ENCODE measurements around the gene TOX2. TPM values are rescaled to one million over a fixed set of nuclear protein-coding genes. Genes with fewer than 3 reads are reported as not detected.
A peak's percentile ranks its signal among the peaks of the same experiment; 100 is the strongest.

Gene TOX2
- total RNA-seq, 3 donors from 2014 or later, result 0.66 to 1.1 (median 0.87) TPM

GRCh38 chr20:43941476-43942200 is 27.0 kb downstream of the TOX2 start:
- Mint-ChIP-seq H3K9me3 (no peaks in the 10 kb centered on the region), H3K27me3 (ENCODE audit: low read depth) (peaks cover 4% of the 10 kb centered on the region), H3K4me3 (no peak overlapping the region), H3K36me3 (ENCODE audit: insufficient read depth) (no peaks in the 10 kb centered on the region), H3K4me1 (ENCODE audit: low read depth) (peaks cover 60% of the 10 kb centered on the region)
- no peak for ATAC-seq
- no peak for DNase-seq

- Mint-ChIP-seq H3K9me3 (no peaks in the 10 kb centered on the region), H3K27me3 (ENCODE audit: low read depth) (peaks cover 1% of the 10 kb centered on the region), H3K4me1 (ENCODE audit: low read depth) (peaks cover 61% of the 10 kb centered on the region), H3K36me3 (ENCODE audit: insufficient read depth) (no peaks in the 10 kb centered on the region), H3K4me3 (no peak overlapping the region)
- DNase-seq, result no peak
- ATAC-seq, result no peak
These were observed 27.5 kb downstream of the TOX2 start for GRCh38 chr20:43942201-43942590.

GRCh38 chr20:43942667-43943285 is 28.1 kb downstream of the TOX2 start:
- Mint-ChIP-seq H3K36me3 (ENCODE audit: insufficient read depth) (no peaks in the 10 kb centered on the region), H3K4me1 (ENCODE audit: low read depth) (peaks cover 67% of the 10 kb centered on the region), H3K27me3 (ENCODE audit: low read depth) (peaks cover 1% of the 10 kb centered on the region), H3K9me3 (no peaks in the 10 kb centered on the region), H3K4me3 (peak overlapping the region; percentile 31)
- DNase-seq (no peak), ATAC-seq (peak; percentile 80 to 81)

- H3K9me3 Mint-ChIP-seq, result no peaks in the 10 kb centered on the region
- H3K27me3 Mint-ChIP-seq (ENCODE audit: low read depth), result peaks cover 1% of the 10 kb centered on the region
- peaks cover 73% of the 10 kb centered on the region for H3K4me1 Mint-ChIP-seq (ENCODE audit: low read depth)
- no peak for DNase-seq
- no peaks in the 10 kb centered on the region for H3K36me3 Mint-ChIP-seq (ENCODE audit: insufficient read depth)
- no peak overlapping the region for H3K4me3 Mint-ChIP-seq
- ATAC-seq, result no peak
These were observed 29.1 kb downstream of the TOX2 start for GRCh38 chr20:43943725-43944124.

GRCh38 chr20:43944653-43945235 is 30.1 kb downstream of the TOX2 start:
- H3K4me3 Mint-ChIP-seq, result no peak overlapping the region
- no peak for ATAC-seq
- H3K4me1 Mint-ChIP-seq (ENCODE audit: low read depth), result peaks cover 79% of the 10 kb centered on the region
- peaks cover 4% of the 10 kb centered on the region for H3K27me3 Mint-ChIP-seq (ENCODE audit: low read depth)
- DNase-seq, result no peak
- H3K36me3 Mint-ChIP-seq (ENCODE audit: insufficient read depth), result no peaks in the 10 kb centered on the region
- no peaks in the 10 kb centered on the region for H3K9me3 Mint-ChIP-seq

GRCh38 chr20:43945391-43946205 is 30.9 kb downstream of the TOX2 start:
- H3K36me3 Mint-ChIP-seq (ENCODE audit: insufficient read depth), result no peaks in the 10 kb centered on the region
- no peaks in the 10 kb centered on the region for H3K9me3 Mint-ChIP-seq
- no peak overlapping the region for H3K4me3 Mint-ChIP-seq
- DNase-seq (no peak), ATAC-seq (no peak)
- H3K4me1 Mint-ChIP-seq (ENCODE audit: low read depth), result peaks cover 81% of the 10 kb centered on the region
- peaks cover 4% of the 10 kb centered on the region for H3K27me3 Mint-ChIP-seq (ENCODE audit: low read depth)

- Mint-ChIP-seq H3K27me3 (ENCODE audit: low read depth) (peaks cover 4% of the 10 kb centered on the region), H3K9me3 (no peaks in the 10 kb centered on the region), H3K4me1 (ENCODE audit: low read depth) (peaks cover 80% of the 10 kb centered on the region), H3K36me3 (ENCODE audit: insufficient read depth) (no peaks in the 10 kb centered on the region), H3K4me3 (no peak overlapping the region)
- DNase-seq (no peak), ATAC-seq (no peak)
These were observed 31.5 kb downstream of the TOX2 start for GRCh38 chr20:43946206-43946491.

- ATAC-seq (no peak), DNase-seq (no peak)
- Mint-ChIP-seq H3K4me1 (ENCODE audit: low read depth) (peaks cover 81% of the 10 kb centered on the region), H3K4me3 (no peak overlapping the region), H3K27me3 (ENCODE audit: low read depth) (peaks cover 4% of the 10 kb centered on the region), H3K36me3 (ENCODE audit: insufficient read depth) (no peaks in the 10 kb centered on the region), H3K9me3 (no peaks in the 10 kb centered on the region)
These were observed 32.1 kb downstream of the TOX2 start for GRCh38 chr20:43946659-43947315.

GRCh38 chr20:43947316-43947710 is 32.7 kb downstream of the TOX2 start:
- Mint-ChIP-seq H3K4me1 (ENCODE audit: low read depth) (peaks cover 79% of the 10 kb centered on the region), H3K27me3 (ENCODE audit: low read depth) (peaks cover 4% of the 10 kb centered on the region), H3K36me3 (ENCODE audit: insufficient read depth) (no peaks in the 10 kb centered on the region), H3K4me3 (no peak overlapping the region), H3K9me3 (no peaks in the 10 kb centered on the region)
- no peak for ATAC-seq
- no peak for DNase-seq

- ATAC-seq (no peak), DNase-seq (no peak)
- Mint-ChIP-seq H3K4me1 (ENCODE audit: low read depth) (peaks cover 80% of the 10 kb centered on the region), H3K27me3 (ENCODE audit: low read depth) (peaks cover 8% of the 10 kb centered on the region), H3K36me3 (ENCODE audit: insufficient read depth) (no peaks in the 10 kb centered on the region), H3K4me3 (no peak overlapping the region), H3K9me3 (no peaks in the 10 kb centered on the region)
These were observed 33.8 kb downstream of the TOX2 start for GRCh38 chr20:43948455-43948854.

- no peaks in the 10 kb centered on the region for H3K9me3 Mint-ChIP-seq
These were observed 34.6 kb downstream of the TOX2 start for GRCh38 chr20:43949248-43949647.

GRCh38 chr20:43949741-43950618 is 35.3 kb downstream of the TOX2 start:
- DNase-seq, result peak; percentile 46

More at GRCh38 chr20:43949248-43949647, 34.6 kb downstream of the TOX2 start:
- Mint-ChIP-seq H3K36me3 (ENCODE audit: insufficient read depth) (no peaks in the 10 kb centered on the region), H3K27me3 (ENCODE audit: low read depth) (peaks cover 12% of the 10 kb centered on the region), H3K4me1 (ENCODE audit: low read depth) (peaks cover 81% of the 10 kb centered on the region), H3K4me3 (no peak overlapping the region)
- no peak for ATAC-seq
- no peak for DNase-seq

GRCh38 chr20:43953919-43954592 is 39.4 kb downstream of the TOX2 start:
- no peak overlapping the region for H3K4me3 Mint-ChIP-seq
- ATAC-seq, result no peak
- peaks cover 10% of the 10 kb centered on the region for H3K27me3 Mint-ChIP-seq (ENCODE audit: low read depth)
- no peaks in the 10 kb centered on the region for H3K9me3 Mint-ChIP-seq
- no peaks in the 10 kb centered on the region for H3K36me3 Mint-ChIP-seq (ENCODE audit: insufficient read depth)
- H3K4me1 Mint-ChIP-seq (ENCODE audit: low read depth), result peaks cover 89% of the 10 kb centered on the region
- DNase-seq, result no peak

More at GRCh38 chr20:43949741-43950618, 35.3 kb downstream of the TOX2 start:
- peak; percentile 78 to 86 for ATAC-seq
- Mint-ChIP-seq H3K36me3 (ENCODE audit: insufficient read depth) (no peaks in the 10 kb centered on the region), H3K27me3 (ENCODE audit: low read depth) (peaks cover 12% of the 10 kb centered on the region), H3K4me3 (peak overlapping the region; percentile 44), H3K4me1 (ENCODE audit: low read depth) (peaks cover 87% of the 10 kb centered on the region), H3K9me3 (no peaks in the 10 kb centered on the region)

Data from activated T-cell treated with anti-CD3 and anti-CD28 coated beads, Interleukin-2, amount 50 U/mL, for 4 hours (primary cell).